Measurements from ENCODE around the gene SYNJ1. TPM values are rescaled to one million over a fixed set of nuclear protein-coding genes. Genes with fewer than 3 reads are reported as not detected.

Gene SYNJ1
- total and polyA plus RNA-seq, 2 of the 4 experiments (the other 2 are of a cell fraction): 3.6 to 4.6 TPM

DNA sequence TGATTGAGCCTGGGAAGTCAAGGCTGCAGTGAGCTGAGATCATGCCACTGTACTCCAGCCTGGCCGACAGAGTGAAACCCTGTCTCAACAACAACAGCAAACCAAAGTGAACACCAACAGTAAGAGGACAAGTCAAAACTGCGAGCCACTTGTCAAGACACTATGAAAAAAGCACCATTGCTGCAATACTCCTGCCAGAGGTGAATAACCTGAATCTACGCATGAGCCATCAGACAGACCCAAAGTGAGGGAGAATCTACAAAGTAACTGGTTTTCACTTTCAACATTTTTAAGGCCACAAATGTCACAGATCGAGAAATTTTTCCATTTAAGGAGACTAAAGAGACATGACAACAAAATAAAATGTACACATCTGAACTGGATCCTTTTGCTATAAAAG is 21.9 kb downstream of the SYNJ1 start:
- Histone ChIP-seq H3K56ac (ENCODE audit: extremely low read depth, insufficient read depth, low read length) (no peak overlapping the region), H3K23ac (ENCODE audit: low read depth, low read length) (no peak overlapping the region), H2AFZ (replicated peaks; ENCODE audit: low read length, poor library complexity) (no peak overlapping the region), H3K4ac (ENCODE audit: low read depth, low read length) (no peak overlapping the region), H2BK20ac (ENCODE audit: low read depth, low read length) (no peak overlapping the region), H2AK5ac (ENCODE audit: low read depth, low read length) (no peak overlapping the region), H4K8ac (ENCODE audit: low read depth in 2 of 2, low read length in 2 of 2) (no peak overlapping the region), H3K9me3 (ENCODE audit: control insufficient read depth, insufficient read depth, low read length) (no peaks in the 10 kb centered on the region), H3K9me1 (ENCODE audit: insufficient read depth, low read length) (peaks cover 7% of the 10 kb centered on the region), H2BK5ac (ENCODE audit: low read depth, low read length, poor library complexity, severe bottlenecking) (no peak overlapping the region), H2BK15ac (ENCODE audit: low read depth, low read length) (no peak overlapping the region), H4K20me1 (ENCODE audit: insufficient read depth, low read length) (no peaks in the 10 kb centered on the region), H3K9ac (ENCODE audit: low read depth, low read length) (no peak overlapping the region), H4K5ac (ENCODE audit: low read depth, low read length) (no peak overlapping the region), H3K18ac (ENCODE audit: low read depth, low read length) (no peak overlapping the region), H3K27ac (ENCODE audit: insufficient read depth, low read length) (no peak overlapping the region), H3K36me3 (ENCODE audit: control insufficient read depth, insufficient read depth, low read length) (no peaks in the 10 kb centered on the region), H2BK120ac (ENCODE audit: low read depth, low read length) (no peak overlapping the region), H2AK9ac (replicated peaks; ENCODE audit: low read depth, low read length, poor library complexity) (no peak overlapping the region), H3K79me1 (ENCODE audit: low read depth in 1 of 2, low read length in 2 of 2) (peaks cover 3 to 20% of the 10 kb centered on the region in 2 experiments; a peak in 2 of 4 replicates), H3K14ac (replicated peaks; ENCODE audit: low read depth, low read length) (no peak overlapping the region), H4K91ac (ENCODE audit: insufficient read depth, low read depth, low read length) (no peak overlapping the region), H3K4me1 (ENCODE audit: control insufficient read depth, insufficient read depth, low read length) (peaks cover 3% of the 10 kb centered on the region; the same call in 1 of the 2 replicates), H3K4me3 (ENCODE audit: insufficient read depth, low read depth, low read length) (no peak overlapping the region), H3K4me2 (ENCODE audit: low read depth, low read length) (no peak overlapping the region), H3K27me3 (ENCODE audit: control insufficient read depth, insufficient read depth, low read length) (no peaks in the 10 kb centered on the region)
- in situ Hi-C loops (cut with MboI; ENCODE audit: low sequenced_read_pairs): no loop called here
- no peak for DNase-seq
- CTCF ChIA-PET: no interaction called here
- no peak for TF ChIP-seq MAZ (IDR thresholded peaks at IDR 0.05; ENCODE audit: borderline replicate concordance, low read depth, low read length)
- TF ChIP-seq CHD1 (IDR thresholded peaks at IDR 0.05; ENCODE audit: low read depth, low read length): no peak
- TF ChIP-seq NFE2L2 (IDR thresholded peaks at IDR 0.05; ENCODE audit: low read depth, low read length): no peak
- no peak for TF ChIP-seq RAD21 (IDR thresholded peaks at IDR 0.05; ENCODE audit: low read length)
- TF ChIP-seq SMC3 (IDR thresholded peaks at IDR 0.05; ENCODE audit: low read depth, low read length): no peak
- TF ChIP-seq, protein P1, sequence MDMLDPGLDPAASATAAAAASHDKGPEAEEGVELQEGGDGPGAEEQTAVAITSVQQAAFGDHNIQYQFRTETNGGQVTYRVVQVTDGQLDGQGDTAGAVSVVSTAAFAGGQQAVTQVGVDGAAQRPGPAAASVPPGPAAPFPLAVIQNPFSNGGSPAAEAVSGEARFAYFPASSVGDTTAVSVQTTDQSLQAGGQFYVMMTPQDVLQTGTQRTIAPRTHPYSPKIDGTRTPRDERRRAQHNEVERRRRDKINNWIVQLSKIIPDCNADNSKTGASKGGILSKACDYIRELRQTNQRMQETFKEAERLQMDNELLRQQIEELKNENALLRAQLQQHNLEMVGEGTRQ (IDR thresholded peaks at IDR 0.05; ENCODE audit: low read depth, low read length): no peak
- TF ChIP-seq, protein P2, sequence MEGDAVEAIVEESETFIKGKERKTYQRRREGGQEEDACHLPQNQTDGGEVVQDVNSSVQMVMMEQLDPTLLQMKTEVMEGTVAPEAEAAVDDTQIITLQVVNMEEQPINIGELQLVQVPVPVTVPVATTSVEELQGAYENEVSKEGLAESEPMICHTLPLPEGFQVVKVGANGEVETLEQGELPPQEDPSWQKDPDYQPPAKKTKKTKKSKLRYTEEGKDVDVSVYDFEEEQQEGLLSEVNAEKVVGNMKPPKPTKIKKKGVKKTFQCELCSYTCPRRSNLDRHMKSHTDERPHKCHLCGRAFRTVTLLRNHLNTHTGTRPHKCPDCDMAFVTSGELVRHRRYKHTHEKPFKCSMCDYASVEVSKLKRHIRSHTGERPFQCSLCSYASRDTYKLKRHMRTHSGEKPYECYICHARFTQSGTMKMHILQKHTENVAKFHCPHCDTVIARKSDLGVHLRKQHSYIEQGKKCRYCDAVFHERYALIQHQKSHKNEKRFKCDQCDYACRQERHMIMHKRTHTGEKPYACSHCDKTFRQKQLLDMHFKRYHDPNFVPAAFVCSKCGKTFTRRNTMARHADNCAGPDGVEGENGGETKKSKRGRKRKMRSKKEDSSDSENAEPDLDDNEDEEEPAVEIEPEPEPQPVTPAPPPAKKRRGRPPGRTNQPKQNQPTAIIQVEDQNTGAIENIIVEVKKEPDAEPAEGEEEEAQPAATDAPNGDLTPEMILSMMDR (conservative IDR thresholded peaks at IDR 0.05; ENCODE audit: low read depth, low read length): no peak
- TF ChIP-seq FOS (IDR thresholded peaks at IDR 0.05; ENCODE audit: low read depth, low read length): no peak
- TF ChIP-seq BHLHE40 (IDR thresholded peaks at IDR 0.05; ENCODE audit: low read depth, low read length): no peak
- TF ChIP-seq, protein P3, sequence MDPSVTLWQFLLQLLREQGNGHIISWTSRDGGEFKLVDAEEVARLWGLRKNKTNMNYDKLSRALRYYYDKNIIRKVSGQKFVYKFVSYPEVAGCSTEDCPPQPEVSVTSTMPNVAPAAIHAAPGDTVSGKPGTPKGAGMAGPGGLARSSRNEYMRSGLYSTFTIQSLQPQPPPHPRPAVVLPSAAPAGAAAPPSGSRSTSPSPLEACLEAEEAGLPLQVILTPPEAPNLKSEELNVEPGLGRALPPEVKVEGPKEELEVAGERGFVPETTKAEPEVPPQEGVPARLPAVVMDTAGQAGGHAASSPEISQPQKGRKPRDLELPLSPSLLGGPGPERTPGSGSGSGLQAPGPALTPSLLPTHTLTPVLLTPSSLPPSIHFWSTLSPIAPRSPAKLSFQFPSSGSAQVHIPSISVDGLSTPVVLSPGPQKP (IDR thresholded peaks at IDR 0.05; ENCODE audit: borderline replicate concordance, low read depth, low read length): no peak
- no peak for TF ChIP-seq MAFK (IDR thresholded peaks at IDR 0.05; ENCODE audit: low read depth, low read length)
- no peak for TF ChIP-seq RFX5 (IDR thresholded peaks at IDR 0.05; ENCODE audit: low read depth, low read length)
- TF ChIP-seq POLR2A (IDR thresholded peaks at IDR 0.05; ENCODE audit: low read depth, low read length): no peak
- TF ChIP-seq MXI1 (IDR thresholded peaks at IDR 0.05; ENCODE audit: borderline replicate concordance, low read depth, low read length): no peak
- no peak for TF ChIP-seq RCOR1 (IDR thresholded peaks at IDR 0.05; ENCODE audit: insufficient replicate concordance, low read length)
- TF ChIP-seq CEBPB (IDR thresholded peaks at IDR 0.05; ENCODE audit: low read depth, low read length): no peak
- dilution Hi-C loops (cut with HindIII; ENCODE audit: low sequenced_read_pairs, unreplicated experiment): no loop called here
- ATAC-seq (ENCODE audit: low read depth): no peak
- 90% methylated on average over 2 of the region's 4 CpGs; no CpG with 5 or more reads in 1 of the 2 experiments for WGBS, 2 experiments (ENCODE audit: extremely low coverage in 2 of 2, insufficient read length in 1 of 2)
- intact Hi-C loops (cut with micrococcal nuclease): no loop called here
- no TSS peak for BruUV-seq (replicated peaks)
- POLR2A ChIA-PET (ENCODE audit: unreplicated experiment): no interaction called here
